ENCODE measurements around the gene ZNF133. TPM values are rescaled to one million over a fixed set of nuclear protein-coding genes. Genes with fewer than 3 reads are reported as not detected.
"Not testable (repeated sequence)": the region's sequence is repeated elsewhere in the genome, so short reads cannot be mapped to it uniquely, and the experiment has no call there.

Gene ZNF133
- polyA plus RNA-seq, 1 experiment, result 13.3 TPM

- no peak for TF ChIP-seq CTCF (IDR thresholded peaks at IDR 0.05; ENCODE audit: low read depth, low read length)
- CTCF ChIA-PET, result no interaction called here
- Histone ChIP-seq H3K27me3 (ENCODE audit: control insufficient read depth, insufficient read depth, low read length) (no peaks in the 10 kb centered on the region), H3K9me3 (ENCODE audit: control insufficient read depth, insufficient read depth, low read length) (peaks cover 16% of the 10 kb centered on the region), H3K27ac (ENCODE audit: low read depth, low read length) (no peak overlapping the region), H3K4me3 (ENCODE audit: low read depth, low read length) (no peak overlapping the region)
- POLR2A ChIA-PET, result no interaction called here
- no peak for DNase-seq (ENCODE audit: low read depth, low spot score)
Observed at GRCh38 chr20:18331694-18332093, 43.4 kb downstream of the ZNF133 start.

- DNase-seq (ENCODE audit: low read depth, low spot score); POLR2A ChIA-PET; CTCF ChIA-PET: not testable (repeated sequence)
Observed at GRCh38 chr20:18349749-18350148, 61.4 kb downstream of the ZNF133 start.

GRCh38 chr20:18359854-18360253 lies 71.5 kb downstream of the ZNF133 start:
- H3K27ac ChIP-seq (ENCODE audit: low read depth, low read length), result no peak overlapping the region
- no peaks in the 10 kb centered on the region for H3K9me3 ChIP-seq (ENCODE audit: control insufficient read depth, insufficient read depth, low read length)
- POLR2A ChIA-PET, result no interaction called here
- CTCF ChIA-PET, result no interaction called here
- H3K27me3 ChIP-seq (ENCODE audit: control insufficient read depth, insufficient read depth, low read length), result no peaks in the 10 kb centered on the region
- H3K4me3 ChIP-seq (ENCODE audit: low read depth, low read length), result no peak overlapping the region
- no peak for DNase-seq (ENCODE audit: low read depth, low spot score)
- TF ChIP-seq CTCF (IDR thresholded peaks at IDR 0.05; ENCODE audit: low read depth, low read length), result no peak

More at GRCh38 chr20:18349749-18350148, 61.4 kb downstream of the ZNF133 start:
- H3K9me3 ChIP-seq (ENCODE audit: control insufficient read depth, insufficient read depth, low read length); H3K4me3 ChIP-seq (ENCODE audit: low read depth, low read length); H3K27me3 ChIP-seq (ENCODE audit: control insufficient read depth, insufficient read depth, low read length); H3K27ac ChIP-seq (ENCODE audit: low read depth, low read length): not testable (repeated sequence)

GRCh38 chr20:18360635-18361034 lies 72.3 kb downstream of the ZNF133 start:
- Histone ChIP-seq H3K27ac (ENCODE audit: low read depth, low read length) (no peak overlapping the region), H3K27me3 (ENCODE audit: control insufficient read depth, insufficient read depth, low read length) (no peaks in the 10 kb centered on the region), H3K4me3 (ENCODE audit: low read depth, low read length) (no peak overlapping the region), H3K9me3 (ENCODE audit: control insufficient read depth, insufficient read depth, low read length) (no peaks in the 10 kb centered on the region)
- POLR2A ChIA-PET, result no interaction called here
- no peak for DNase-seq (ENCODE audit: low read depth, low spot score)
- no peak for TF ChIP-seq CTCF (IDR thresholded peaks at IDR 0.05; ENCODE audit: low read depth, low read length)
- CTCF ChIA-PET, result no interaction called here

- no peak for TF ChIP-seq CTCF (IDR thresholded peaks at IDR 0.05; ENCODE audit: low read depth, low read length)
Observed at GRCh38 chr20:18361678-18362077, 73.4 kb downstream of the ZNF133 start.

GRCh38 chr20:18362916-18363315 lies 74.6 kb downstream of the ZNF133 start:
- Histone ChIP-seq H3K27me3 (ENCODE audit: control insufficient read depth, insufficient read depth, low read length) (no peaks in the 10 kb centered on the region), H3K9me3 (ENCODE audit: control insufficient read depth, insufficient read depth, low read length) (no peaks in the 10 kb centered on the region), H3K27ac (ENCODE audit: low read depth, low read length) (no peak overlapping the region), H3K4me3 (ENCODE audit: low read depth, low read length) (no peak overlapping the region)
- DNase-seq (ENCODE audit: low read depth, low spot score), result no peak
- ChIA-PET POLR2A (no interaction called here), CTCF (no interaction called here)
- TF ChIP-seq CTCF (IDR thresholded peaks at IDR 0.05; ENCODE audit: low read depth, low read length), result no peak

More at GRCh38 chr20:18361678-18362077, 73.4 kb downstream of the ZNF133 start:
- H3K9me3 ChIP-seq (ENCODE audit: control insufficient read depth, insufficient read depth, low read length), result no peaks in the 10 kb centered on the region
- H3K27me3 ChIP-seq (ENCODE audit: control insufficient read depth, insufficient read depth, low read length), result no peaks in the 10 kb centered on the region
- ChIA-PET POLR2A (no interaction called here), CTCF (no interaction called here)
- no peak overlapping the region for H3K27ac ChIP-seq (ENCODE audit: low read depth, low read length)
- no peak for DNase-seq (ENCODE audit: low read depth, low spot score)
- no peak overlapping the region for H3K4me3 ChIP-seq (ENCODE audit: low read depth, low read length)
